Hematopoietic multipotent progenitor cell (in vitro differentiated cells): ENCODE data around the gene SIRT4. TPM values are rescaled to one million over a fixed set of nuclear protein-coding genes. Genes with fewer than 3 reads are reported as not detected.

Experiments used
- small RNA-seq: library from RNA; depleted of rRNA; stranded (forward); fragments of <200 nt; gene quantifications from one replicate; pipeline ENCODE3, GENCODE V24; 2012
- total RNA-seq: library from RNA; depleted of rRNA; stranded (reverse); fragments of >200 nt; gene quantifications from one replicate; pipeline ENCODE4 v1.2.3, GENCODE V29; 2012

Gene SIRT4
- total RNA-seq, 1 donor, result 1.1 TPM

Small RNA genes within 50 kb of the gene (small RNA-seq; reads per million reads assigned to genes)
- gene RNU4-1, result 99.6 reads per million, percentile 97 among the genes with 10 or more reads in this experiment
- 343 reads per million, percentile 98 among the genes with 10 or more reads in this experiment for gene RNU4-2
- gene RNU6-1088P, result not detected

Other genes starting within 250 kb of the SIRT4 start
- gene RAB35, start 185.6 kb upstream of the SIRT4 start, total RNA-seq, result 33.9 TPM
- gene GCN1, start 107.6 kb upstream of the SIRT4 start, total RNA-seq, result 71.6 TPM
- gene RPLP0, start 101.2 kb upstream of the SIRT4 start, total RNA-seq, result 7,099 TPM
- 24.8 TPM for gene PXN, start 36.6 kb upstream of the SIRT4 start, total RNA-seq
- under 0.01 TPM for gene RNU4-2, start 10.4 kb upstream of the SIRT4 start, total RNA-seq
- gene RNU4-1, start 9.1 kb upstream of the SIRT4 start, total RNA-seq, result under 0.01 TPM
- gene PLA2G1B, start 25.5 kb downstream of the SIRT4 start, total RNA-seq, result 1.3 TPM
- gene MSI1, start 66.8 kb downstream of the SIRT4 start, total RNA-seq, result not detected
- 380 TPM for gene COX6A1, start 135.8 kb downstream of the SIRT4 start, total RNA-seq
- gene TRIAP1, start 144.1 kb downstream of the SIRT4 start, total RNA-seq, result 9.4 TPM
- gene GATC, start 144.1 kb downstream of the SIRT4 start, total RNA-seq, result 16.4 TPM
- 144 TPM for gene SRSF9, start 167.4 kb downstream of the SIRT4 start, total RNA-seq
- gene DYNLL1, start 193.8 kb downstream of the SIRT4 start, total RNA-seq, result 233 TPM
- 15.3 TPM for gene COQ5, start 226.8 kb downstream of the SIRT4 start, total RNA-seq
- gene RNF10, start 232.0 kb downstream of the SIRT4 start, total RNA-seq, result 144 TPM